C4-2B (cell line): ENCODE measurements around the gene PDCD1.

Source experiments
- H3K27ac ChIP-seq: fragments of 450-650 bp; 2 replicates; pipeline ENCODE4 v1.5.1; 2017
- ZFX ChIP-seq: fragments of 450-650 bp; IDR thresholded peaks from 2 replicates; pipeline ENCODE4 v1.6.1; 2017
- TF ChIP-seq, protein P1 (sequence below): fragments of 450-650 bp; conservative IDR thresholded peaks from 2 replicates; pipeline ENCODE4 v1.5.1; 2017; ENCODE audit warnings: mild to moderate bottlenecking

The PDCD1 gene

DNA sequence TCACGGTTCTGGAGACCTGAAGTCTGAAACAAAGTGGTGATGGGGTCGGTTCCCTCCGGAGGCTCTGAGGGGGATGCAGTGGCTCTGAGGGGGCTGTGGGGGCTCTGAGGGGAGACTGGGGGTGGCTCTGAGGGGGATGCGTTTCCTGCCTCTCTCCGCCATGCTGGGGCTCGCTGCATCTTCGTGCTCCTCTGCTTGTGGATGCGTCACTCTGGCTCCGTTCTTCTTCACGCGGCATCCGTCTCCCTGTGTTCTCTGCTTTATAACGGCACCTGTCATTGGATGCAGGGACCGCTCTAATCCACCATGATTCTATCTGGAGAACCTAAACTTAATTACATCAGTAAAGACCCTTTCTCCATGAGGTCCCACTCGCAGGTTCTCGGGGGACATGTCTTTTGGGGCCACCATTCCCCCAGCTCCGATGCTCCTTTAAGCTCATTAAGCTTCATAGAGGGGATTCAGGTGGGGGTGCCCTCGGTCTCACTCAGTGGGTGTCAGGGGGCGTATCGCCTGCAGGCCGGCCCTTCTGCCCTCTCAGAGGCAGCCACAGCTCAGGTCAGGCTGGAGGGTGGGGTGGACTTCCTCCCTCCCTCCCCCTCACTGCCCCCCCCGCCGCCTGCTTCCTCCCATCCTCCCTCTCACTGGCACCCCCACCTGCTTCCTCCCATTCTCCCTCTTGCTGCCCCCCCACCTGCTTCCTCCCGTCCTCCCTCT is 29.3 kb upstream of the PDCD1 start:
- TF ChIP-seq, protein P1, sequence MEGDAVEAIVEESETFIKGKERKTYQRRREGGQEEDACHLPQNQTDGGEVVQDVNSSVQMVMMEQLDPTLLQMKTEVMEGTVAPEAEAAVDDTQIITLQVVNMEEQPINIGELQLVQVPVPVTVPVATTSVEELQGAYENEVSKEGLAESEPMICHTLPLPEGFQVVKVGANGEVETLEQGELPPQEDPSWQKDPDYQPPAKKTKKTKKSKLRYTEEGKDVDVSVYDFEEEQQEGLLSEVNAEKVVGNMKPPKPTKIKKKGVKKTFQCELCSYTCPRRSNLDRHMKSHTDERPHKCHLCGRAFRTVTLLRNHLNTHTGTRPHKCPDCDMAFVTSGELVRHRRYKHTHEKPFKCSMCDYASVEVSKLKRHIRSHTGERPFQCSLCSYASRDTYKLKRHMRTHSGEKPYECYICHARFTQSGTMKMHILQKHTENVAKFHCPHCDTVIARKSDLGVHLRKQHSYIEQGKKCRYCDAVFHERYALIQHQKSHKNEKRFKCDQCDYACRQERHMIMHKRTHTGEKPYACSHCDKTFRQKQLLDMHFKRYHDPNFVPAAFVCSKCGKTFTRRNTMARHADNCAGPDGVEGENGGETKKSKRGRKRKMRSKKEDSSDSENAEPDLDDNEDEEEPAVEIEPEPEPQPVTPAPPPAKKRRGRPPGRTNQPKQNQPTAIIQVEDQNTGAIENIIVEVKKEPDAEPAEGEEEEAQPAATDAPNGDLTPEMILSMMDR = no peak
- no peak for TF ChIP-seq ZFX
- no peak overlapping the region for H3K27ac ChIP-seq

- no peak for TF ChIP-seq ZFX
- TF ChIP-seq, protein P1 = no peak
- no peak overlapping the region for H3K27ac ChIP-seq
These were observed 28.2 kb upstream of the PDCD1 start for GRCh38 chr2:241886840-241887447.

DNA sequence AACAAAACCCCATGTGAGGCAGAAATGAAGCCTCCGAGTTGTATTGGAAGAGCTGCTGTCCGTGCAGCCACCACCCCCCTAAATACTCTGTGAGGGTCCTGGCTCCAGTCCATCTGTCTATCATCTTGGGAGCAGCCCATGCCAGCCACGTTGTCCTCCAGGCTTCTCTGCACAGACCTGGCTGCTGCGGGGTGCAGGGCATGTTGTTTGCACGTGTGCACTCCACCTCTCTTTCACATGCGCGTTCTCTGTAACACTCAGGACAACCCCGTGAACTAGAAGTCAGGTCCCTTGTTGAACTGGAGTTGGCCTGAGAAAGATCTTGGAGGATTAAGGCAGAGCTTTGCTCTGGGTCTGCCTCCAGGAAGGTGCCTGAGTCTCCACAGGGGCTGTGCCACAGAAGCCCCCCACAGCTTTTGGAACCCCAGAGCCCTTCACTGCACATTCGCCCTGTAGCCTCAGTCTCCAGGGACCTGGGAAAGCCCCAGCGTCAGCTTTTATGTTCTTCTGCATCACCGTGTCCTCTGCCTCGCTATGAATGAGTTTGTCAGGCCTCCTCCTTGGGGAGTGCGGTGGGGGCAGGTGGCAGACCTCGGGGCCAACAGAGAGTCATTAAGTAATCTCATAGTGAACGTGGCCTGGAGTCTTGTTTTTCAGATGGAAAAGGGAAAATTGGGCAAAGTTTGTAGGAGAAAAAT is 27.4 kb upstream of the PDCD1 start:
- TF ChIP-seq ZFX = no peak
- TF ChIP-seq, protein P1 = no peak
- no peak overlapping the region for H3K27ac ChIP-seq

DNA sequence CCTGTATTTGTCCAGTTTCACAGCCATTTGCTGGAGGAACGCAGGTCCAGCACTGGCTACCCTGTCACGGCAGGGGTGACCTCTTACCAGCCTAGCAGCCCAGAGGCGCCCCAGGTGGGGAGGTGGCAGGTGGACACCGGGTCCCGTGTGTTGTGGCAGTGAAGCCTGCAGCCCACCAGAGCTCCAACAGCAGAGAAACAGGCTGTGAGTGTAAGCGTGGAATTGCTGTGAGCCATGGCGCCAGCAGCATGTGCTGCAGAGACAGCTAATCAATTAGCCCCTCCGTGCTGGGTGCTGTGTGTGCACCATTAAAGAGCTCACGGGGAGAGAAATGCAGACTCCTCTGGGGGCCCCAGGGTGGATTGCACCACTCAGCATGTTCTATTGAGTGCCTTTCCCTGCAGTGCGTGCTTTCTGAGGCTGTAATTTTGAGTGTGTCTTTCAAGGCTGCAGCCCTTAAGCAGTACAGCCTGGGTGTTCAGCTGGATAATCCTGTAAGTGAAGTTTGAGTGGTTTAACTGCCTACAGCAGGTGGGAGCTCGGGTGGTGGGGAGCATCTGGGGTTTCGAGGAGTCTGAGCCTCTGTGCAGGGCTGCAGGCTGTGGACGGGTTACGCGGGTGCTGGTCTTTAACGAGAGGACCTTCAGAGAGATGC is 26.7 kb upstream of the PDCD1 start:
- H3K27ac ChIP-seq = no peak overlapping the region
- TF ChIP-seq, protein P1 = no peak
- TF ChIP-seq ZFX = no peak

DNA sequence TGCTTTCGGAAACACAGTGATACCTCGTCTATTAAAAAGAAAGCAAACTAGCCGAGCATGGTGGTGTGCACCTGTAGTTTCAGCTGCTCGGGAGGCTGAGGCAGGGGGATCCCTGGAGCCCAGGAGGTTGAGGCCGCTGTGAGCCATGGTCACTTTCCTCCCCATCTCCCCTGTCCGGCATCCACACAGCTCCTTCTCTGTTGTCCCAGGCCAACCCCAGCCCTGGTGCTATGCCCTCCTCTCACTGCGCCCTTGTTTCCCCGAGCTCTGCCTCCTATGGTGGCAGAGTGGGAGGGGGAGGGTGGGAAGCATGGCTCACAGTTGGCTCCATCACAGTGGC is 26.2 kb upstream of the PDCD1 start:
- H3K27ac ChIP-seq = no peak overlapping the region

DNA sequence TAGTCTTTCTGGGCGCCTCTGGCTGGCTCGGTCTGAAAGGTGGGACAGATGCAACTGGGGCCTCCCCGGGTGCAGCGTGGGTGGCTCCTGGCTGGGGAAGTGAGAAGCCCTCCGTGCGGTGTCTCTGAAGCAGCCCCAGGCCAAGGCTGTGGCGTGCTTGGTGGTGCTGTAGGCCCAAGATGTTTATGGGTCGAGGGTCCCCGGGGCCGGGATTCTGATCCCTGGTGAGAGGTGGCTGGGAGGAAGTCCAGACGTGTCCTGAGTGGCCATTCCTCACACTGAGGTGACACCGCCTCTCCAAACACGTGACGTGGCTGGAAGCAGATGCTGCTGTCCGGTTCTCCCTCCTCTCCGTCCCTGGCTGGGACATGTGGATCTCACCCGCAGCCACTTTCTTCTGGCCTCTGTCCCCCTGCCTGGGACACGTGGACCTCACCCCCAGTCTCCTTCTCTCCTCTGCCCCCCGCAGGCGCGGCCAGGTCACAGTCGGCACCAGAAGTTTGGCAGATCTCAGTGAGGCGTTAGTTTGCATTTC is 23.5 kb upstream of the PDCD1 start:
- no peak for TF ChIP-seq ZFX
- TF ChIP-seq, protein P1 = peak; percentile 25
- peak overlapping the region; percentile 89 for H3K27ac ChIP-seq

More for the DNA sequence above, 26.2 kb upstream of the PDCD1 start:
- TF ChIP-seq, protein P1 = no peak
- no peak for TF ChIP-seq ZFX
